Measurements from ENCODE around the gene KIAA1217. TPM values are rescaled to one million over a fixed set of nuclear protein-coding genes. Genes with fewer than 3 reads are reported as not detected.

KIAA1217 gene
- polyA plus RNA-seq, 1 experiment, result 2.2 TPM

DNA sequence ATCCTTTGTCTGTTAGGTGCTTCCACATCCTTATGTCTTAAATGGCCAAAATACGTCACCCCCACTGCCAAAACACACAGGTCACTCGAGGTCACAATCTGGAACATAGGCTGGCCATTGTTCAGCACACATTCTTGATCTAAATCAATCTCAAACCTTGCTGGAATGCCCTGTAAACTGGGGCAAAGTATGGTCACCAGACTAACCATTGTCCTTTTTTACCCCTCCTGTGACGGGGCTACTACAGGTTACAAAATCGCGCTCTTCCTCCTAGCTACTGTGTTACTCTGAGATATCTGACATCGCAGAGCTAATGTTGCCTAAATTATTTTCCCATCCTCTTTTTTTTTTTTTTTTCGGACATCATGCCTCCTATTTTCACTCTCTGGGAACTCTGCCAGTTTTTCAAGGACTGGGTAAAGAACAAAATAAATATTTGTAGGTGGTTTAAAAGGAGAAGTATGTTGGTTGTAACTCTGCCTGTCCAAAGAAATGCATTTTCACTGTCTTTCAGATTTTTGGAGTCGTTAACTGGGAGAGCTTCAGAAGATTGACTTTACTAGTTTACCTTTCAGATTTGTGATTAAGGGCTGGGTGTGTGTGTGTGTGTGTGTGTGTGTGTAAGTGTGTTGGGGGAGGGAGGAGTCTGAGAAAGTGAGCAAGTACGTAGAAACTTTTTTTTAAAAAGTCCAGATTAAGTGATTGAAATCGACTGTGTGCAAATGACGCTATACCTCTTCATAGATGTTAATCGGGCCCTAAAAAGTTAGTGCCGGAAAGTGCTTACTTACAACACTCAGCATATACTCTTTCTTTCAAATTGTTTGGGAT lies 942 bp upstream of the KIAA1217 start:
- DNase-seq (ENCODE audit: low read depth), result no peak
- TF ChIP-seq, protein P1, sequence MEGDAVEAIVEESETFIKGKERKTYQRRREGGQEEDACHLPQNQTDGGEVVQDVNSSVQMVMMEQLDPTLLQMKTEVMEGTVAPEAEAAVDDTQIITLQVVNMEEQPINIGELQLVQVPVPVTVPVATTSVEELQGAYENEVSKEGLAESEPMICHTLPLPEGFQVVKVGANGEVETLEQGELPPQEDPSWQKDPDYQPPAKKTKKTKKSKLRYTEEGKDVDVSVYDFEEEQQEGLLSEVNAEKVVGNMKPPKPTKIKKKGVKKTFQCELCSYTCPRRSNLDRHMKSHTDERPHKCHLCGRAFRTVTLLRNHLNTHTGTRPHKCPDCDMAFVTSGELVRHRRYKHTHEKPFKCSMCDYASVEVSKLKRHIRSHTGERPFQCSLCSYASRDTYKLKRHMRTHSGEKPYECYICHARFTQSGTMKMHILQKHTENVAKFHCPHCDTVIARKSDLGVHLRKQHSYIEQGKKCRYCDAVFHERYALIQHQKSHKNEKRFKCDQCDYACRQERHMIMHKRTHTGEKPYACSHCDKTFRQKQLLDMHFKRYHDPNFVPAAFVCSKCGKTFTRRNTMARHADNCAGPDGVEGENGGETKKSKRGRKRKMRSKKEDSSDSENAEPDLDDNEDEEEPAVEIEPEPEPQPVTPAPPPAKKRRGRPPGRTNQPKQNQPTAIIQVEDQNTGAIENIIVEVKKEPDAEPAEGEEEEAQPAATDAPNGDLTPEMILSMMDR (IDR thresholded peaks at IDR 0.05; ENCODE audit: insufficient read depth, low read depth, low read length), result no peak
- CTCF ChIA-PET, result interaction anchor here (0.6 kb wide), 1 partner anchor 813 kb away, joined by 3 read pairs; no protein-coding TSS in a partner anchor
- H3K27me3 ChIP-seq (ENCODE audit: control insufficient read depth, insufficient read depth, low read length), result no peaks in the 10 kb centered on the region
- H3K36me3 ChIP-seq (ENCODE audit: control insufficient read depth, insufficient read depth, low read length), result no peaks in the 10 kb centered on the region
- POLR2A ChIA-PET, result no interaction called here
- H3K4me3 ChIP-seq (ENCODE audit: low read depth, low read length), result no peak overlapping the region

DNA sequence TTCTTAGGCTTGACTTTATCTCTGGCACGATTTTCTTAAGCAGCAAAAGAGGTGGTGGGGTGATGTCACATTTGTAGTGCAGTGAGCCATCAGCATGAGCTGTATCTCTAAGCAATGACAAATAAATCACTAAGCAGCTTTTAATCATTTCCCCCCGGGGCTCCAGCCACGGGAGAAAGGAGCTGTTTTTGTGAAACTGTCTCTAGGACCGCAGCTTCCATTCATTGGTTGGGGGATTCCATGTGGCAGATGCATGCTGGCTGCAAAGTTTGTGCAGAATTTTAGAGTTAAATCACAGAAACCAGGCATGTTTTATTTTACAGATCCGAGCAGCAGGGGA lies 464 bp downstream of the KIAA1217 start:
- peak; percentile 19 for DNase-seq (ENCODE audit: low read depth)
- TF ChIP-seq, protein P1 (IDR thresholded peaks at IDR 0.05; ENCODE audit: insufficient read depth, low read depth, low read length), result no peak
- Histone ChIP-seq H3K36me3 (ENCODE audit: control insufficient read depth, insufficient read depth, low read length) (no peaks in the 10 kb centered on the region), H3K4me3 (ENCODE audit: low read depth, low read length) (peak overlapping the region; percentile 32), H3K27me3 (ENCODE audit: control insufficient read depth, insufficient read depth, low read length) (no peaks in the 10 kb centered on the region)
- POLR2A ChIA-PET, result interaction anchor here (0.5 kb wide), 1 partner anchor 717 kb away, joined by 3 read pairs; no protein-coding TSS in a partner anchor
- CTCF ChIA-PET, result interaction anchor here (0.6 to 1.7 kb wide), 6 partner anchors 29 to 310 kb away, joined by 3 to 7 read pairs (median 3); no protein-coding TSS in a partner anchor

DNA sequence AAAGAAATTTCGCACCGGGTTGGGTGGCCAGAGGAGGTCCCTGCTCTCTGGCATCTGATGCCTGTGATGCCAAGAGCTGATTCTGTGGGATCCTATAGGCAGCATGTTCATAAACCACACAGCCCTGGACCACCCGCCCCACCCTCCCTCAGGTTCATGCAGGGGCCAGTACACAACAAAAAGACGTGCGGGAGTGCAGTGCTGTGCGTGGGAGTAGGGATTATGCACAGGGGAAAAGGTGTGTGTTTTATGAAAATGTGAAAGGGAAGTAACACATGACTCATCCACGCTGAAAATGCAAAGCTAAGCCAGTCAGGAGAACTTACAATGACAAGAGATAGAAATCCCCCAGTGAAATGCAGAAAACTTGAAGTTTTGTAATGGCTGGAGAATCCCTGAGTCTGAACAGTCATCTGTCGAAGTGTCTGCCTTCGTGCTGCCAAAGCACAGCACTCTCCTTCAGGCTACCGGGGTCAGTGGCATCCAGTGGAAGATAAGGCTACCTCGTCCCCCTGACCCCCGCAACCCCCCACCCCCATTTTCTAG lies 1.1 kb downstream of the KIAA1217 start:
- POLR2A ChIA-PET, result interaction anchor here (0.5 kb wide), 1 partner anchor 718 kb away, joined by 3 read pairs; no protein-coding TSS in a partner anchor
- no peak for DNase-seq (ENCODE audit: low read depth)
- Histone ChIP-seq H3K36me3 (ENCODE audit: control insufficient read depth, insufficient read depth, low read length) (no peaks in the 10 kb centered on the region), H3K27me3 (ENCODE audit: control insufficient read depth, insufficient read depth, low read length) (no peaks in the 10 kb centered on the region), H3K4me3 (ENCODE audit: low read depth, low read length) (peak overlapping the region; percentile 32)
- CTCF ChIA-PET, result interaction anchor here (0.6 to 1.7 kb wide), 10 partner anchors 13 to 310 kb away, joined by 3 to 7 read pairs (median 3); no protein-coding TSS in a partner anchor
- TF ChIP-seq, protein P1 (IDR thresholded peaks at IDR 0.05; ENCODE audit: insufficient read depth, low read depth, low read length), result no peak

DNA sequence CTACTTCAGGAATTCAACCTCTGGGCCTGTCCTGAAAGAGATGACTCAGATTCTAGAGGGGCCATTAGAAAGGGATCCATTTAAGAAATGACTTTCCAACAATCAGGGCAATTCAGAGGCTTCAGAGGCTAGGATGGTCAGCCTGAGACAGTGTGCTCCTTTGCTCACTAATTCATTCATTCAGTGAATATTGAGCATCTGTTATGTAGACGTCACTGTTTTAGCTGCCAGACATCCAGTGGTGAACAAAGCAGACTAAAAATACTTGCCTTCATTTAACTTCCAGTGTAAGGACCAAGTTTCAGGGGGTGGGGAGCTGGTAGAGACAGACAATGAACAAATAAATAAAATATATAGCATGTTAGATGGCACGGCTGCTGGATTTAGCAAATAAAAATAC lies 1.6 kb downstream of the KIAA1217 start:
- DNase-seq (ENCODE audit: low read depth), result no peak
- Histone ChIP-seq H3K27me3 (ENCODE audit: control insufficient read depth, insufficient read depth, low read length) (no peaks in the 10 kb centered on the region), H3K4me3 (ENCODE audit: low read depth, low read length) (no peak overlapping the region), H3K36me3 (ENCODE audit: control insufficient read depth, insufficient read depth, low read length) (no peaks in the 10 kb centered on the region)
- TF ChIP-seq, protein P1 (IDR thresholded peaks at IDR 0.05; ENCODE audit: insufficient read depth, low read depth, low read length), result no peak
- ChIA-PET CTCF (interaction anchor here (0.6 to 1.7 kb wide), 7 partner anchors 14 to 303 kb away, joined by 3 to 7 read pairs (median 3); no protein-coding TSS in a partner anchor), POLR2A (no interaction called here)

DNA sequence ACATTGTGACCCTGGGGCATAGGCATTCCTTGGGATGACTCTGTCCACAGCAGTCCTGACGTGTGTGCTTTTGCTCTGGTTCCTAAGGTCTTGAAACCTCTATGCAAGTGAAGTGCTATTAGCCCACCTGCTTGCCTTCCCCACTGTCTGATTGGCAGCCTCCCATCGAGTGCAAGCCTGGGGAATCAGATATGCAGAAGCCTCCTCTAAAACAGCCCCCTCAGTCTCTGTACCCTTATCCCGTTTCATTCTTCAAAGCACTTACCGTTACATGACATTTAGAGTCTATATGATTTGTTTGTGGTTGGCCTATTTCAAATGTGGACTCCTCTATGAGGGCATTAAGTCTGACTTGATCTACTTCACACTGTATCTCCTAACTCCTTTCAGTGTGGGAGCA lies 4.3 kb downstream of the KIAA1217 start:
- no peak for DNase-seq (ENCODE audit: low read depth)
- Histone ChIP-seq H3K36me3 (ENCODE audit: control insufficient read depth, insufficient read depth, low read length) (no peaks in the 10 kb centered on the region), H3K27me3 (ENCODE audit: control insufficient read depth, insufficient read depth, low read length) (no peaks in the 10 kb centered on the region), H3K4me3 (ENCODE audit: low read depth, low read length) (no peak overlapping the region)
- TF ChIP-seq, protein P1 (IDR thresholded peaks at IDR 0.05; ENCODE audit: insufficient read depth, low read depth, low read length), result no peak
- POLR2A ChIA-PET, result no interaction called here
- CTCF ChIA-PET, result no interaction called here

All from BJ (cell line).